ENCODE results near the gene SPRED1.

DNA sequence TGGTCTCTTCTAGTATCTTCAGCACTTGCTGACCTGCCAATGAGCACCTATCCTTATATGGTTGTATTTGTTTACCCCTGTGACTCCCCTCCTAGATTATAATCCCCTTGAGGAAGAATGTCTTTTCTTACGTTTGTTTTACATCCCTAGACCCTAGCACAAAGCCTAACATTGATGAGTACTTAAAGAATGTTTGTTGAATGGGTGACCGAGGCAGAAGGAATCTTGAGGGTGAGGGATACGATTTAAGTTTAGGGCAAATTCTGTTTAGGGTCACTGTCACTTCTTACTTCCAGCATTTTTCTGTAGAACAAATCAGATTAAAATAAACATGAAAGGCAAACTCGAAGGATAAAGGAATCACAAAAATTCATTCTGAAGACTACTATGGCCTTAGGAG lies 120.4 kb downstream of the SPRED1 start:
- TF ChIP-seq, protein P1, sequence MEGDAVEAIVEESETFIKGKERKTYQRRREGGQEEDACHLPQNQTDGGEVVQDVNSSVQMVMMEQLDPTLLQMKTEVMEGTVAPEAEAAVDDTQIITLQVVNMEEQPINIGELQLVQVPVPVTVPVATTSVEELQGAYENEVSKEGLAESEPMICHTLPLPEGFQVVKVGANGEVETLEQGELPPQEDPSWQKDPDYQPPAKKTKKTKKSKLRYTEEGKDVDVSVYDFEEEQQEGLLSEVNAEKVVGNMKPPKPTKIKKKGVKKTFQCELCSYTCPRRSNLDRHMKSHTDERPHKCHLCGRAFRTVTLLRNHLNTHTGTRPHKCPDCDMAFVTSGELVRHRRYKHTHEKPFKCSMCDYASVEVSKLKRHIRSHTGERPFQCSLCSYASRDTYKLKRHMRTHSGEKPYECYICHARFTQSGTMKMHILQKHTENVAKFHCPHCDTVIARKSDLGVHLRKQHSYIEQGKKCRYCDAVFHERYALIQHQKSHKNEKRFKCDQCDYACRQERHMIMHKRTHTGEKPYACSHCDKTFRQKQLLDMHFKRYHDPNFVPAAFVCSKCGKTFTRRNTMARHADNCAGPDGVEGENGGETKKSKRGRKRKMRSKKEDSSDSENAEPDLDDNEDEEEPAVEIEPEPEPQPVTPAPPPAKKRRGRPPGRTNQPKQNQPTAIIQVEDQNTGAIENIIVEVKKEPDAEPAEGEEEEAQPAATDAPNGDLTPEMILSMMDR (conservative IDR thresholded peaks at IDR 0.05; ENCODE audit: low read length) = no peak
- TF ChIP-seq EZH2phosphoT487 (IDR thresholded peaks at IDR 0.05; ENCODE audit: borderline replicate concordance, low read depth, low read length) = no peak

Measured in OCI-LY7 (cell line).